HL-60 (cell line): ENCODE measurements around the gene POLE.

Experiments
- DNase-seq, 2 experiments: peaks; one replicate each; pipeline ENCODE4 v3.0.0-alpha.2; 2010 to 2020; ENCODE audit warnings: low read depth in 1 of 2, low spot score in 1 of 2
- H3K27ac ChIP-seq: fragments of 250-450 bp; sonication (Bioruptor Pico); replicated peaks from 2 replicates; pipeline ENCODE4 v1.5.1; 2020; ENCODE audit warnings: mild to moderate bottlenecking, moderate library complexity
- H3K27me3 ChIP-seq: fragments of 250-450 bp; sonication (Bioruptor Pico); 2 replicates; pipeline ENCODE4 v1.5.1; 2021; ENCODE audit warnings: mild to moderate bottlenecking, moderate library complexity; ENCODE audit not compliant: insufficient read depth, poor library complexity, severe bottlenecking
- H3K4me3 ChIP-seq: replicated peaks from 2 replicates; pipeline ENCODE4 v1.5.1; 2011; ENCODE audit warnings: mild to moderate bottlenecking, control low read depth, low read length; ENCODE audit not compliant: insufficient read depth
- GABPA ChIP-seq: IDR thresholded peaks from 2 replicates; pipeline ENCODE4 v1.6.1; 2012; ENCODE audit warnings: low read depth
- POLR2AphosphoS5 ChIP-seq: IDR thresholded peaks from 2 replicates; pipeline ENCODE4 v1.6.1; 2012; ENCODE audit warnings: low read depth
- REST ChIP-seq: IDR thresholded peaks from 2 replicates; pipeline ENCODE4 v1.6.1; 2012; ENCODE audit warnings: low read depth; ENCODE audit not compliant: insufficient replicate concordance
- SPI1 ChIP-seq: IDR thresholded peaks from 2 replicates; pipeline ENCODE4 v1.6.1; 2012; ENCODE audit warnings: low read depth, mild to moderate bottlenecking, borderline replicate concordance
- TF ChIP-seq, protein P1 (sequence below): IDR thresholded peaks from one replicate; pipeline ENCODE4 v1.5.1; 2011; ENCODE audit warnings: low read length, control low read depth, inconsistent platforms; ENCODE audit not compliant: insufficient read depth

Gene POLE

DNA sequence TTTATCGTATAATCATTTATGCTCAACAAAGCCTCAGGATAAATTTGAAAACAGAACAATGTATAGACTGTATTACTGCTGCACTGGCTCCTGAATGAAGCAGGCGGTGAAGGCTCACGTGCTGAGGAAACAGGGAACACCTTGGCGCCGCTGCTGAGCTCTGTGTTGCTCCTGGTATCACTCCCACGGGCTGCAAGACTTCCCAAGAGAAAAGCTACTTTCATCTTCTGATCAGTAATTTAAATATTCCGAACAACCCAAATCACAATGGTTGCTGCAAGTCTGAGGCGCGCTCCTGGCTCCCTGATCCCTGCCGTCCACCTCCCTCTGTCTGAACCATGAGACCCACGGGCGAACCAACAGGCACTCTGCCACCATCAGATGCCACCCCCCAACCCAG is 39.2 kb upstream of the POLE start:
- Histone ChIP-seq H3K27me3 (no peaks in the 10 kb centered on the region), H3K27ac (no peak overlapping the region), H3K4me3 (no peak overlapping the region)
- DNase-seq = no peak
- no peak for TF ChIP-seq REST
- TF ChIP-seq POLR2AphosphoS5 = no peak
- no peak for TF ChIP-seq GABPA
- no peak for TF ChIP-seq SPI1
- TF ChIP-seq, protein P1, sequence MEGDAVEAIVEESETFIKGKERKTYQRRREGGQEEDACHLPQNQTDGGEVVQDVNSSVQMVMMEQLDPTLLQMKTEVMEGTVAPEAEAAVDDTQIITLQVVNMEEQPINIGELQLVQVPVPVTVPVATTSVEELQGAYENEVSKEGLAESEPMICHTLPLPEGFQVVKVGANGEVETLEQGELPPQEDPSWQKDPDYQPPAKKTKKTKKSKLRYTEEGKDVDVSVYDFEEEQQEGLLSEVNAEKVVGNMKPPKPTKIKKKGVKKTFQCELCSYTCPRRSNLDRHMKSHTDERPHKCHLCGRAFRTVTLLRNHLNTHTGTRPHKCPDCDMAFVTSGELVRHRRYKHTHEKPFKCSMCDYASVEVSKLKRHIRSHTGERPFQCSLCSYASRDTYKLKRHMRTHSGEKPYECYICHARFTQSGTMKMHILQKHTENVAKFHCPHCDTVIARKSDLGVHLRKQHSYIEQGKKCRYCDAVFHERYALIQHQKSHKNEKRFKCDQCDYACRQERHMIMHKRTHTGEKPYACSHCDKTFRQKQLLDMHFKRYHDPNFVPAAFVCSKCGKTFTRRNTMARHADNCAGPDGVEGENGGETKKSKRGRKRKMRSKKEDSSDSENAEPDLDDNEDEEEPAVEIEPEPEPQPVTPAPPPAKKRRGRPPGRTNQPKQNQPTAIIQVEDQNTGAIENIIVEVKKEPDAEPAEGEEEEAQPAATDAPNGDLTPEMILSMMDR = no peak

GRCh38 chr12:132724506-132725241 is 37.5 kb upstream of the POLE start:
- Histone ChIP-seq H3K27ac (no peak overlapping the region), H3K4me3 (no peak overlapping the region), H3K27me3 (no peaks in the 10 kb centered on the region)
- TF ChIP-seq REST (no peak), SPI1 (no peak), POLR2AphosphoS5 (no peak; the same call in 1 of the 2 replicates), GABPA (no peak)
- TF ChIP-seq, protein P1 = no peak
- DNase-seq = no peak

DNA sequence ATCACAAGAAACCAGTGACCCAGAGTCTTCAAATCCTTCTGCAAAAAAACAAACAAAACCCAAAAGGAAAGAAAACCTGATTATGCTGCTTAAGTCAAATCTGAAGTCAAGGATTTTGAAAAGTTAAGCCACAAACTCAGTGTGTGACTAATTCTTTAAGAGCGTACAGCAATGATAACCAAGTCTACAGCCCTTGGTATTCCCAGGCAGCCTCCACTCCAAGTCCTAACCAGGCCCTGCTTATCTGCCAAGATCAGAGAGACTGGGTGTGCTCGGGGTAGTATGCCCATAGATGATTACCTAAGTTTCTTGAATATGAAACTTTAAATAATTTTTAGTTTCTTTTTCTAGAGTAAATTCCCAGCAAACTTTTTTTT is 36.6 kb upstream of the POLE start:
- no peak overlapping the region for H3K4me3 ChIP-seq
- H3K27me3 ChIP-seq = no peaks in the 10 kb centered on the region
- no peak overlapping the region for H3K27ac ChIP-seq
- TF ChIP-seq GABPA (no peak), SPI1 (no peak), REST (no peak), POLR2AphosphoS5 (no peak)
- DNase-seq = no peak
